Mucosa of gallbladder (tissue), 1 donor: Measurements from ENCODE around the gene HIF3A. TPM values are rescaled to one million over a fixed set of nuclear protein-coding genes. Genes with fewer than 3 reads are reported as not detected.

Experiments used
- DNase-seq: peaks from one replicate; pipeline ENCODE4 v3.0.0-alpha.2; 2020; ENCODE audit warnings: low spot score
- total RNA-seq: library from RNA; stranded (reverse); gene quantifications from one replicate; pipeline ENCODE4 v1.2.1, GENCODE V29; 2021
- donor health status: DM: no; HTN: no; CAD: no.

Gene HIF3A
- total RNA-seq, 1 donor from 2014 or later, result 52.0 TPM

DNA sequence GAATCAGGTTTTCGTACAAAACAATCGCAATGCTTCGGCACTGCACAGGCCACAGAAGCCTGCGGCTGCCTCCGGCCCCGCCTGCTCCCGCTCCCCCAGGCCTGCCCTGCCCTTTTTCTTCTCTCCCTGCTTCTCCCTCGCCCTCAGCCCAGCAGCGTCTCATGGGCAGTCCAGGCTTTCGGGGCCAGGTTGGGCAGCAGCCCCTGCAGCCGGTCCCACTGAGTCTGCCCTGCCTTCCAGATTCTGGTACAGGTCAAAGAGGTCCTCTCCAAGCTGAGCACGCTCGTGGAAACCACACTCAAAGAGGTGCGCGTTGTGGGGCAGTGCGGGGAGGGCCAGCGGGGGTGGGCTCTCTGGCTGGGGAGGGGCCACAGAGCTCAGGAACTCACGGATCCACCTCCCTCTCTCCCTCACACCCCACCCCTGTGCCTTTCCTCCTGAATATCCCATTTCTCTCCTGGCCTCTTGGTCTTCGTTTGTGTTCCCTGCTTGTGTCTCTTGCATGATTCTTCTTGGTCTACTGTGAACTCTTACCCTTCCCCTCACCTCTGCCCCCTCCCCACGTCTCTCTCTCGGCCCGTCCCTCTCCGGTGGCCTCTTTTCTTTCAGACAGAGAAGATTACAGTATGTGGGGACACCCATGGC is 86.5 kb downstream of the HIF3A start:
- DNase-seq, result no peak

DNA sequence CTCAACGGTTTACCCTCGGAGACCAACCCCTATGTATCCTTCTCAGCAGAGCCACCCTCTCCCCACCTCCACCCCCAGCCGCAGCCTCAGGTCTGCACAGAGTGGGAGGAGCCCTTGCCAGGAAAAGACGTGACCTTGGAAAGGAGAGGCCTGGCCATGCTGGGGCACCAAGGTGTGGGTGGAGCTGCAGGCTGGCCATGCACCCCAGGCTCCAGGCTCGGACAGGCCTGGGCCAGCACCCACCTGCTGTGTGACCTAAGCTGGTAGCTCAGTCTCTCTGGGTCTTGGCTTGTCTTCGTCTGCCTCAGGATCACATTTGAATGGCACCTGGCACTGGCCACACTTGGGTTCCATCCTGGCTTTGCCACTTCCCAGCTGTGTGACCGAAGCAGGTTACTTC is 87.0 kb downstream of the HIF3A start:
- DNase-seq, result no peak

DNA sequence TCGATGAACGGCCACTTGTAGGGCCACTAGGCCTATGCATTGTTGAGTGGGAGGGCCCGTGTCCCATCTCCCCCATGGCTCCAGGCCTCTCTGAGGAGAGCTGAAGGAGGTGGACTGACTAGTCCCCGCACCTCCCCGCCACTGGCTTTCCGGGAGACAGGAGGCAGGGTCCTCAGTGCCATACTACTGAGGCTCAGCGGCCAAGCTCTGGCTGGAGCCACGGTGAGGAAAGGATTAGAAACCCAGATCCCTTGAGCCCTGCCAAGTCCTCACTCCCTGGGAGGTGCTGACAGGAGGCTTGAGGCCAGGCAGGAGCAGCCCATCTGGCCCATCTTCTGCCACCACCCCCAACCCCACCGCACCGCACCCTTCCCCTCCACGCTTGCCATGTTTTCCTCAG is 87.6 kb downstream of the HIF3A start:
- no peak for DNase-seq

DNA sequence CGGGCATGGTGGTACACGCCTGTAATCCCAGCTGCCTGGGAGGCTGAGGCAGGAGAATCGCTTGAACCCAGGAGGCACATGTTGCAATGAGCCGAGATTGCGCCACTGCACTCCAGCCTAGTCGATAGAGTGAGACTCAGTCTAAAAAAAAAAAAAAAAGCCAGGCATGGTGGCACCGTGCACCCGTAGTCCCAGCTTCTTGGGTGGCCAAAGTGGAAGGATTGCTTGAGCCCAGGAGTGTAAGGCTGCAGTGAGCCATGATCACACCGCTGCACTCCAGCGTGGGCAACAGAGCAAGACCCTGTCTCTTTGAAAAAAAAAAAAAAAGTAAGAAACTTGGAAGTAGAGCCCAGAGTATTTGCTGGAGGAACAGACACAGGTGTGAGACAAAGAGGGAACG is 88.8 kb downstream of the HIF3A start:
- DNase-seq, result no peak

DNA sequence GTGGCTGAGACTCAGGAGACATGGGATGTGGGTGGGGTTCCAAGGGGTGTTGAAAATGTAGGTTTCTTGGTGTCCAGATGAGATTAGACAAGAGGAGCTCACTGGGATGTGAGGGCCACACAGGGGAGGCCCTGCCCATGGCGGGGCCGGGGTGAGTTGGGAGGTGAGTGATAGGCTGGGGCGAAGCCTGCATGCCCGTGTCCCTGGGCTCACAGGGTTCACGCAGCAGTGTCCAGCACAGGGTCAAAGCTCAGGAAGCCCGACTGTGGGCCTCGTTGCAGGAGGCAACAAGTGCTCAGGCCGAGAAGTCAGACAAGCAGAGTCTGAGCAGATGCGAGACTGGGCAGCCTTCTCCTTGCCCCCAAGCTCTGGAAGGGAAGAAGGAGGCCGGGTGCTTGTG is 89.3 kb downstream of the HIF3A start:
- DNase-seq, result no peak

DNA sequence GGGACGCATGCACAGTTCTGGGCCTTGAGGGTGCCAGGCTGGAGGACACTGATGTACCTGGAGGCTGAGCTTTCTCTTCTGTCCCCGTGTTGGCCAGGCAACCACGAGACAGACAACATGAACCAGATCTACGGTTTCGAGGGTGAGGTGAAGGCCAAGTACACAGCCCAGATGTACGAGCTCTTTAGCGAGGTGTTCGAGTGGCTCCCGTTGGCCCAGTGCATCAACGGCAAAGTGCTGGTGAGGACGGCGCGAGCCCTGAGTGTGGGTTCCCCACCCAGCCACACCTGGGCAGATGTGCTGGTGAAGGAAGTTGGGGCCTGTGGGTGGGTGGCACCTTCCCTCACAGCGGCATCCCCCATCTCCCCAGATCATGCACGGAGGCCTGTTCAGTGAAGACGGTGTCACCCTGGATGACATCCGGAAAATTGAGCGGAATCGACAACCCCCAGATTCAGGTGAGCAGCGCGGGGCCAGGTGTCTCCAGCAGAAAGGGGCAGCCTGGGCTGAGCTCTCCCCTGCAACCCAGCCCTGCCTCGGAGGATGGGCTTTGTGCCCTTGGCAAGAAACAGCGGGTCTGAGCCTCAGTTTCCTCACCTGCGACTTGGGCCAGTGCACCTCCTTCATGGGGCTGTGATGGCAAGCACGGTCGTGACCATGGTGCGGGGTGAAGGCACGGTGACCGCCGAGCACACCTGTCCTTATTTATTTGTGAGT is 90.3 kb downstream of the HIF3A start:
- no peak for DNase-seq

DNA sequence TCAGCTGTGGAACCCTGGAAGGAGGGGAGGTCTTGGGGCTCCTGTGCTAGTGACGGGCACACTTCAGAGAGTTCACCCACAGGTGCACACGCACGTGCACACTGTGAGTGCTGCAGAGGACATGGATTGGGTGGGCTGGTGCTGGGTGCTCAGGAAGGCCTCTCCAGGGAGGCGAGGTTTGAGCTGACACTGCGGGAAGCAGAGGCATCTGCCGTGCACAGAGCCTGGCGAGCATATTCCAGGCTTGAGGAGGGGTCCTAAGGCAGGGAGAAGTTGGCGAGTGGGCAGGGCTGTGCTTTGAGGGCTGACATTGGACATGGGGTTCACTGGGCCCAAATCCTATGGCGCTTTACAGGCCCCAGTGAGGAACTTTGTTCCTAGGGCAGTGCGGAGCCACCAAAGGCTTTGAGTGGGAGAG is 90.9 kb downstream of the HIF3A start:
- DNase-seq, result no peak

DNA sequence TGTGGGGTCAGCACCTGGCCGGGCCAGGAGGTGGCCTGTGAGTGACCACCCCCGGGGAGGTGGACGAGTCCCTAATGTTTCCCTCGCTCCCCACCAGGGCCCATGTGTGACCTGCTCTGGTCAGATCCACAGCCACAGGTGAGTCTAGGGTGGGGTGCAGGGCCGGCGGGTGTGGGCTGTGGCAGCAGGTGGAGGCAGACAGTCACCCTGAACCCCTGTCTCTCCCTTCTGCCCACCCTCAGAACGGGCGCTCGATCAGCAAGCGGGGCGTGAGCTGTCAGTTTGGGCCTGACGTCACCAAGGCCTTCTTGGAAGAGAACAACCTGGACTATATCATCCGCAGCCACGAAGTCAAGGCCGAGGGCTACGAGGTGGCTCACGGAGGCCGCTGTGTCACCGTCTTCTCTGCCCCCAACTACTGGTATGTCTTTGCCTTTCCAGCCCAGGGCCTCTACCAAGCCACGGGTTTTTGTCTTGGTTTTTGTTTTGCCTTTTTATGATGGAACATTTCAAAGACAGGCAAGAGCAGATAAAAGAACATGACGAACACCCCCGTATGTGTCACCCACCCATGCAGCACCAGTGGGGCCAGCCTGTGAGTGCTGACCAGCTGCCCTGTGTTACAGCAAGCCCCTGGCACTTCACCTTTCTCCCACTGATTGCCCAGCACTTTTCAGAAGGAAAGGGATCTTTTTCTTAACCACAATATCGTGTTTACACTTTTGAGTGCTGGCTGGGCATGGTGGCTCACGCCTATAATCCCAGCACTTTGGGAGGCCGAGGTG is 91.7 kb downstream of the HIF3A start:
- DNase-seq, result no peak

DNA sequence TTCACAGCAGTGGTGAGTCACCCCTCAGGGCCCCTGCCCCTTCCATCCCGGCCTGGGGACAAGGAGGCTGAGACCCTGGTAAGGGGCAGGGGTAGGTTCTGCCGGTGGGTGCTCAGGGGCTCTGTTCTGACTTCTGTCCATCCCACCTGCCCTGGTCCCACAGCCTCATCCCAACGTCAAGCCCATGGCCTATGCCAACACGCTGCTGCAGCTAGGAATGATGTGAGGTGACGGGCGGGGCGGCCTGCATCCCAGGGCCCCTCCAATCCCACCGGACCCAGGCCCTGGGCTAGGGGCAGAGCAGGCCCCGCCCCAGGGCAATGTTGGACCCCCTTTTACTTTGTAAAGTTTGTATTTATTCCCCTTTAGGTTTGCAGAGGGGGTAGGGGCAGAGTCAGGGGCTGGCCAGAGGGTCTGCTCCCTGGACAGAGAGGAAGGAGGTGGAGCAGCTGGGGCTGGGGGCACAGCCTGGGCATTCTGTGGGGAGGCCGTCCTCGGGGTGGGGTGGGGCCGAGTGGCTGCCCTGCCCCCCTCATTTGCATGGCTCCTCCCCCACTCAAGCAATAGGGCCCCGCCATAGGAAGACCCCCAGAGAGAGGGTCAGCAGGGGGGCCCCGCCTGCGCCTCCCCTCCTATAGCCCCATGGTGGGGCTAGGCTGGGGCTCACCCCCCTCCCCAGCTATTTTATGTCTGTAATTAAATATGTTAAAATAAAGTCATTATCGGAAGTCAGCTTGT is 93.4 kb downstream of the HIF3A start:
- no peak for DNase-seq

DNA sequence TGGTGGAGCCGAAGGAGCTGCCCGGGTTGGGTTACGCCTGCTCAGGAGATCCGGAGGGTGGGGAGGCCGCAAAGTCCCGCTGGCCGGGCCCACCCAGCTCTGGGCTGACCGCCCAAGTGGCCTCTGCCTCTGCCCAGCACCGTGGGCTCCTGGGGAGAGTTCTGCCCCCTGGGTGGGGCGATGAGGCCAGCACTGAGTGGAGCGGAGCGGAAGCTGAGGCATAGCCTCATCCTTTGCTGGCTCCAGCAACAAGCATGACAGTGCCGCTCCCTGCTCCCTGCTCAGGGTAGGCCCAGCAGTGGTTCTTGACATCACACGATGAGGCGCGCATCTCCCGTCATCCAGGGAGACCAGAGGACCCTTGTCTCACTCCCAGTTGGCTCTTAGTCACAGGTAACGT is 94.0 kb downstream of the HIF3A start:
- DNase-seq, result no peak

DNA sequence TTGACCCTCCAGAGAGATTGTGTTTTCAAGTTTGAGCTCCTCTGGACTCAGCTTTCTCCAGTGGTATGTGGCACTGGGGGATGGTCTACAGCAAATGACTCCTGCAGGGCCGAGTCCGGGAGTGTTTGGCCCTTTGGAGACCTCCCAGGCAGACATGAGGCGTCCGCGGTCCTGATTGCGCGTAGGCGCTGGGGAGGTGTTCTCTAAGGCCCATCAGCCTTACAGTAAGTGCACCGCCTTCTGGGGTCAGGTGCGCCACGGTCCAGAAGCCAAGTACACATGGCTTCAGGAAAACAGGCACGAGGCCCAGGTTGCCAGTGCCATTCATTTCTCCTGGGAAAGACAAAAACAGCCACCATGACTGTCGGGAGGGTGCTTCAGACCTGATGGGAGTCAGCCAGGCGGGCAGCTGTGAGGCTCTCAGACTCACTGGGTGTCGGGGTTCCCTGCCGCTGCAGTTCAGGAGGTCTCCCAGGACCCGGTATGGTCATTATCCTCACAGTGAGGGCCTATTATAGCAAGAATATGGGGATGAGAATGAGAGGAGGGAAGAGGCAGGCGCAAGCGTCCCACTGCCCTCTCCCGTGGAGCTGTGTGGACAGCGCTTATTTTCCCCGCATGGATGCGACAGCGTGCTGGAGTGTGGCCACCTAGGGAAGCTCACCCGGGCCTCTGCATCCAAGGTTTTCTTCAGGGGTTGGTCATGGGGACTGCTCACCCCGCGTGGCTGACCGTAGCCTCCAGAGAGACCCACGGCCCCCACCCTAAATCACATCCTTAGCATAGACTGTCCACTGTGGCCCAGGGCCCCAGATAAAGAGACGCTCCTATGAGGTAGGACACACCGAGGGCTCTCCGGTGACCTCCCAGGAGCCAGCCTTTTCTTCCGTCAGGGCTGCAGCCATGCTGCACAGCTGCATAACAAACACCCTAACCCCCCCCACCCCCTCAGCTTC is 94.7 kb downstream of the HIF3A start:
- no peak for DNase-seq

DNA sequence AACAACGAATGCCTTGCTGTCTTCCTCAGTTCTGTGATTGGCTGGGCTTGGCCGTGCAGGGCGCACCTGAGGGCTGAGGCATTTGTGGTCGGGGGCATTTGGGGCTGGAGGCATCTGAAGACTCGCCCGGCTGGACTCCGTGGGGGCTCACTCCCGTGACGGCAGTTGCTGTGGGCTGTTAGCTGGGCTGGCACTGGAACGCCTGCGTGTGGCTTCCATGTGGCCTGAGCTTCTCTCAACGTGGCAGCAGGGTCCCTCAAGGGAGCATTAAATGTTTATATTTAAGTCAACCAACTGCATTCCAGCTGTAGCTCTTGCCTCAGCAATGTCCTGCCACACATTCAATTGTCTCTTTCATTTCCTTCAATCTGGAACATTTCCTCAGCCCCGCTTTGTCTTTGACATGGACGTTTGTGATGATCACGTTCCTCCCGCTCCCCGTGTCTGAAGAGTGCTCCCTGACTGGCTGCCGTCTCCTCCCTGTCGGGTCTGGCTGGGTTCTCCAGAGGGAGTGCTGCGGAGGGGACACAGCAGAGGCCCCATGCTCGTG is 95.5 kb downstream of the HIF3A start:
- no peak for DNase-seq

DNA sequence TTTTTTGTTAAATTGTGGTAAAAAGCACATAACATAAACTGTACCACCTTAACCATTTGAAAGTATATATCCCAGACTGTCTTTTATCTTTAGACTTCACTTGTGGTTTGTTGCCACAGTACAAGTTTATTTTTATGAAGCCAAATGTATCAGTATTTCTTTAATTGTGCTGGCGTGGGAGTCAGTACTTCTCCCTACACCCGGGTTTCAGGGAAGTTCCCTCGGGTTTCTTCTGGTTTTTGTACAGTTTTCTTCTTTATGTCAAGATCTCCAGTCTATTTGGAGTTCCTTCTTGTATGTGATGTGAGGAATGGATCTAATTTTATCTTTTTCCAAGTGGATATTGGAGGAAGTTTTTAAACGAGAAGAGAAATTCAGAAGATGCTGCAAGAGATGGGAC is 96.0 kb downstream of the HIF3A start:
- no peak for DNase-seq

Other genes with a start within 250 kb of the HIF3A start
- not detected for gene IGFL3, start 172.4 kb upstream of the HIF3A start, total RNA-seq
- not detected for gene IGFL2, start 148.8 kb upstream of the HIF3A start, total RNA-seq
- gene IGFL1, start 67.3 kb upstream of the HIF3A start, total RNA-seq, result not detected
- gene PPP5C, start 50.0 kb downstream of the HIF3A start, total RNA-seq, result 66.2 TPM
- gene CCDC8, start 116.5 kb downstream of the HIF3A start, total RNA-seq, result 8.5 TPM
- 1.4 TPM for gene PNMA8C, start 131.9 kb downstream of the HIF3A start, total RNA-seq
- 9.6 TPM for gene PNMA8A, start 174.5 kb downstream of the HIF3A start, total RNA-seq
- 5.3 TPM for gene PNMA8B, start 198.8 kb downstream of the HIF3A start, total RNA-seq